SK-N-SH (cell line): ENCODE measurements around the gene RAB8B. TPM values are rescaled to one million over a fixed set of nuclear protein-coding genes. Genes with fewer than 3 reads are reported as not detected.

ENCODE experiments used
- CTCF ChIA-PET: fragments of 300-600, 350-600 bp; formaldehyde crosslinking; extraction: SDS; loops from one replicate; lab custom pipeline; 2021; lab: Yijun Ruan, JAX
- POLR2A ChIA-PET: fragments of 350-600 bp; sonication (Branson Sonifier 250); formaldehyde crosslinking; extraction: SDS; loops from one replicate; lab custom pipeline; 2020; ENCODE audit warnings: antibody characterized with exemption, inconsistent platforms; lab: Yijun Ruan, JAX
- DNase-seq: peaks from one replicate; pipeline ENCODE4 v3.0.0; 2012
- H2AFZ ChIP-seq: fragments of 200-600 bp; sonication (generic); 2 replicates; pipeline ENCODE4 v1.8.1; 2016; ENCODE audit warnings: antibody characterized with exemption, mild to moderate bottlenecking, low read depth
- H3F3A ChIP-seq: fragments of 200-600 bp; sonication (generic); replicated peaks from 2 replicates; pipeline ENCODE3; 2016; ENCODE audit warnings: antibody characterized with exemption, mild to moderate bottlenecking; ENCODE audit not compliant: insufficient read depth
- H3K27ac ChIP-seq, 2 experiments: fragments of 200-500 bp in 1 of 2; fragments of 200-600 bp in 1 of 2; sonication (Bioruptor generic) in 1 of 2; sonication (generic), shearing (Covaris generic) in 1 of 2; 2 replicates each; pipeline versions ENCODE4 v1.5.1 to v1.6.1; 2014 to 2016; ENCODE audit warnings: low read depth in 2 of 2, inconsistent platforms in 1 of 2, low read length in 1 of 2, mild to moderate bottlenecking in 1 of 2, mixed read lengths in 1 of 2
- H3K27me3 ChIP-seq: fragments of 200-600 bp; sonication (generic), shearing (Covaris generic); 2 replicates; pipeline ENCODE4 v1.6.1; 2016; ENCODE audit warnings: mixed run types; ENCODE audit not compliant: insufficient read depth
- H3K36me3 ChIP-seq, 2 experiments: fragments of 200-500 bp in 1 of 2; fragments of 200-600 bp in 1 of 2; sonication (Bioruptor generic) in 1 of 2; sonication (generic) in 1 of 2; replicated peaks in 1 of 2; 2 replicates each; pipeline versions ENCODE3 to v1.5.1; 2014 to 2016; ENCODE audit warnings: low read length in 1 of 2, mild to moderate bottlenecking in 1 of 2; ENCODE audit not compliant: insufficient read depth in 2 of 2, control insufficient read depth in 1 of 2
- H3K4me1 ChIP-seq, 2 experiments: fragments of 200-500 bp in 1 of 2; fragments of 200-600 bp in 1 of 2; sonication (Bioruptor generic) in 1 of 2; sonication (generic), shearing (Covaris generic) in 1 of 2; 2 replicates each; pipeline versions ENCODE4 v1.5.1 to v1.6.1; 2014 to 2016; ENCODE audit warnings: low read depth in 1 of 2, low read length in 1 of 2, mixed run types in 1 of 2; ENCODE audit not compliant: insufficient read depth in 2 of 2, control insufficient read depth in 1 of 2
- H3K4me2 ChIP-seq: fragments of 200-600 bp; sonication (generic), shearing (Covaris generic); 2 replicates; pipeline ENCODE4 v1.6.1; 2017; ENCODE audit warnings: mixed run types
- H3K4me3 ChIP-seq, 2 experiments: fragments of 200-500 bp in 1 of 2; fragments of 200-600 bp in 1 of 2; sonication (Bioruptor generic) in 1 of 2; sonication (generic), shearing (Covaris generic) in 1 of 2; 2 replicates each; pipeline versions ENCODE4 v1.5.1 to v1.8.1; 2014 to 2016; ENCODE audit warnings: low read depth in 2 of 2, inconsistent platforms in 1 of 2, low read length in 1 of 2, mild to moderate bottlenecking in 1 of 2, mixed read lengths in 1 of 2, moderate library complexity in 1 of 2
- H3K79me2 ChIP-seq: fragments of 200-600 bp; sonication (generic); 2 replicates; pipeline ENCODE4 v1.8.1; 2017; ENCODE audit warnings: mild to moderate bottlenecking; ENCODE audit not compliant: insufficient read depth
- H3K9ac ChIP-seq: fragments of 200-600 bp; sonication (generic); 2 replicates; pipeline ENCODE4 v1.6.1; 2017; ENCODE audit warnings: mixed run types
- H3K9me2 ChIP-seq: fragments of 200-600 bp; sonication (generic); 2 replicates; pipeline ENCODE4 v1.6.1; 2017; ENCODE audit warnings: mixed run types
- H3K9me3 ChIP-seq: fragments of 200-600 bp; sonication (generic); 2 replicates; pipeline ENCODE4 v1.6.1; 2017; ENCODE audit warnings: mixed run types, mild to moderate bottlenecking, moderate library complexity
- H4K20me1 ChIP-seq: fragments of 200-600 bp; sonication (generic); 2 replicates; pipeline ENCODE4 v1.6.1; 2017; ENCODE audit warnings: mild to moderate bottlenecking, mixed run types; ENCODE audit not compliant: insufficient read depth
- CHD2 ChIP-seq: fragments of 150-350 bp; IDR thresholded peaks from 2 replicates; pipeline ENCODE4 v1.6.1; 2018; ENCODE audit warnings: low read length; ENCODE audit not compliant: partially characterized antibody
- ELF1 ChIP-seq: IDR thresholded peaks from 2 replicates; pipeline ENCODE4 v1.4.0; 2012
- EP300 ChIP-seq, 2 experiments: IDR thresholded peaks; 2 replicates each; pipeline versions ENCODE4 v1.4.0 to v1.6.1; 2012; ENCODE audit warnings: borderline replicate concordance in 1 of 2, low read depth in 1 of 2, low read length in 1 of 2
- FOSL2 ChIP-seq: IDR thresholded peaks from 2 replicates; pipeline ENCODE4 v1.4.0; 2012; ENCODE audit warnings: low read depth, mild to moderate bottlenecking, moderate library complexity, borderline replicate concordance
- JUND ChIP-seq: IDR thresholded peaks from 2 replicates; pipeline ENCODE4 v1.4.0; 2012
- MEF2A ChIP-seq: IDR thresholded peaks from 2 replicates; pipeline ENCODE4 v1.4.0; 2012; ENCODE audit warnings: low read depth, borderline replicate concordance
- NFIC ChIP-seq: IDR thresholded peaks from 2 replicates; pipeline ENCODE4 v1.4.0; 2012; ENCODE audit warnings: borderline replicate concordance
- NRF1 ChIP-seq: IDR thresholded peaks from 2 replicates; pipeline ENCODE4 v1.6.1; 2012; ENCODE audit warnings: low read depth, mild to moderate bottlenecking, low read length
- POLR2AphosphoS5 ChIP-seq: IDR thresholded peaks from 2 replicates; pipeline ENCODE4 v1.6.1; 2012; ENCODE audit warnings: low read depth, low read length
- RCOR1 ChIP-seq: fragments of 150-350 bp; IDR thresholded peaks from 2 replicates; pipeline ENCODE4 v1.6.1; 2017; ENCODE audit warnings: antibody characterized with exemption, low read length
- RXRA ChIP-seq: IDR thresholded peaks from 2 replicates; pipeline ENCODE4 v1.4.0; 2012; ENCODE audit warnings: low read depth, mild to moderate bottlenecking, borderline replicate concordance
- SIN3A ChIP-seq: IDR thresholded peaks from 2 replicates; pipeline ENCODE4 v1.6.1; 2012; ENCODE audit warnings: low read depth, mild to moderate bottlenecking, low read length, moderate library complexity, borderline replicate concordance
- SMC3 ChIP-seq: IDR thresholded peaks from 2 replicates; pipeline ENCODE4 v1.6.1; 2012; ENCODE audit warnings: low read depth, low read length, improper control_type of control experiment
- TCF12 ChIP-seq: IDR thresholded peaks from 2 replicates; pipeline ENCODE4 v1.4.0; 2012
- WGBS: methylation state at CpG from one replicate; pipeline ENCODE4 v1.1.6; 2017; ENCODE audit warnings: low lambda C conversion rate; 5-methylcytosine and 5-hydroxymethylcytosine counted together
- polyA plus RNA-seq, 3 experiments: library from polyadenylated mRNA; depleted of rRNA; stranded (reverse); fragments of >200 nt; gene quantifications; 2 replicates each; pipeline ENCODE4 v1.2.3, GENCODE V29; 2012
- TF ChIP-seq, protein P1 (sequence below): IDR thresholded peaks from 2 replicates; pipeline ENCODE4 v1.4.0; 2012; ENCODE audit warnings: low read depth, borderline replicate concordance
- TF ChIP-seq, protein P2 (sequence below): IDR thresholded peaks from 2 replicates; pipeline ENCODE4 v1.6.1; 2012; ENCODE audit warnings: mild to moderate bottlenecking, low read depth, low read length, moderate library complexity
- TF ChIP-seq, protein P3 (sequence below): IDR thresholded peaks from 2 replicates; pipeline ENCODE4; 2012
- TF ChIP-seq, protein P4 (sequence below): fragments of 150-350 bp; IDR thresholded peaks from 2 replicates; pipeline ENCODE4 v1.6.1; 2017; ENCODE audit warnings: antibody characterized with exemption, low read length, low read depth, borderline replicate concordance
- TF ChIP-seq, protein P5 (sequence below): IDR thresholded peaks from 2 replicates; pipeline ENCODE4 v1.4.0; 2012; ENCODE audit warnings: low read depth
- TF ChIP-seq, protein P6 (sequence below): fragments of 150-350 bp; IDR thresholded peaks from 2 replicates; pipeline ENCODE4 v1.6.1; 2016; ENCODE audit warnings: mild to moderate bottlenecking, low read depth, low read length

The RAB8B gene
- polyA plus RNA-seq, 1 of the 3 experiments (the other 2 are of a cell fraction), result 5.4 TPM

DNA sequence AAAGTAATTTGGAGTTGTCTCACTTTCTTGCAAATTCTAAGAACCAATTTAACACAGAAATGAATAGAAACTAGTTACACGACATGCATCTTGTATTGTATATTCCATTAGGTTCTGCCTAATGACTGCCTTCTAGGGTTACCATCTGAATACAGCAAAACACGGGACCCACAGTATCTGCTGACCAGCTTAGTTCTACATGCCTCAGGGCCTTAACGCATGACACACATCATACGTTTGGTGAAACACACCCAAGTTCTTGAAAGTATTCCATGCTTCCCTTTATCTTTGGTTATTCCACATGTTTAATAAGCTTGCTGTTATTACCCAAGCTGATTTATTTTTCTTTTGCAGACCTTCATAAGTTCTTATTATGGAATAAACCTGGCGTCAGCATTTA lies 115.9 kb downstream of the RAB8B start:
- ChIA-PET POLR2A (interaction anchor here (1.6 kb wide), 1 partner anchor 11 kb away, joined by 3 read pairs; no protein-coding TSS in a partner anchor), CTCF (interaction anchor here (0.8 to 5.4 kb wide), 5 partner anchors 8 to 257 kb away, joined by 3 to 32 read pairs (median 4); partner anchors contain the start of gene APH1B)
- Histone ChIP-seq H3K9me2 (no peaks in the 10 kb centered on the region), H3K36me3 (peaks cover 21 to 23% of the 10 kb centered on the region in 2 experiments), H3K9me3 (no peaks in the 10 kb centered on the region), H3K4me1 (peaks cover 0 to 8% of the 10 kb centered on the region in 2 experiments; a peak in 3 of 4 replicates), H3F3A (no peaks in the 10 kb centered on the region), H3K27ac (no peak overlapping the region), H3K4me2 (no peak overlapping the region), H4K20me1 (no peaks in the 10 kb centered on the region), H3K9ac (no peak overlapping the region), H2AFZ (no peak overlapping the region), H3K27me3 (no peaks in the 10 kb centered on the region), H3K79me2 (no peaks in the 10 kb centered on the region), H3K4me3 (no peak overlapping the region)
- TF ChIP-seq EP300 (IDR thresholded peaks at IDR 0.05; ENCODE audit: borderline replicate concordance in 1 of 2, low read depth in 1 of 2, low read length in 1 of 2) (no peak), SIN3A (no peak), CHD2 (no peak), ELF1 (no peak), TCF12 (no peak), JUND (no peak), POLR2AphosphoS5 (no peak), RXRA (no peak), SMC3 (no peak), NRF1 (no peak), RCOR1 (no peak), MEF2A (no peak), FOSL2 (no peak), NFIC (no peak)
- TF ChIP-seq, protein P1, sequence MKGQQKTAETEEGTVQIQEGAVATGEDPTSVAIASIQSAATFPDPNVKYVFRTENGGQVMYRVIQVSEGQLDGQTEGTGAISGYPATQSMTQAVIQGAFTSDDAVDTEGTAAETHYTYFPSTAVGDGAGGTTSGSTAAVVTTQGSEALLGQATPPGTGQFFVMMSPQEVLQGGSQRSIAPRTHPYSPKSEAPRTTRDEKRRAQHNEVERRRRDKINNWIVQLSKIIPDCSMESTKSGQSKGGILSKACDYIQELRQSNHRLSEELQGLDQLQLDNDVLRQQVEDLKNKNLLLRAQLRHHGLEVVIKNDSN, result no peak
- TF ChIP-seq, protein P2, sequence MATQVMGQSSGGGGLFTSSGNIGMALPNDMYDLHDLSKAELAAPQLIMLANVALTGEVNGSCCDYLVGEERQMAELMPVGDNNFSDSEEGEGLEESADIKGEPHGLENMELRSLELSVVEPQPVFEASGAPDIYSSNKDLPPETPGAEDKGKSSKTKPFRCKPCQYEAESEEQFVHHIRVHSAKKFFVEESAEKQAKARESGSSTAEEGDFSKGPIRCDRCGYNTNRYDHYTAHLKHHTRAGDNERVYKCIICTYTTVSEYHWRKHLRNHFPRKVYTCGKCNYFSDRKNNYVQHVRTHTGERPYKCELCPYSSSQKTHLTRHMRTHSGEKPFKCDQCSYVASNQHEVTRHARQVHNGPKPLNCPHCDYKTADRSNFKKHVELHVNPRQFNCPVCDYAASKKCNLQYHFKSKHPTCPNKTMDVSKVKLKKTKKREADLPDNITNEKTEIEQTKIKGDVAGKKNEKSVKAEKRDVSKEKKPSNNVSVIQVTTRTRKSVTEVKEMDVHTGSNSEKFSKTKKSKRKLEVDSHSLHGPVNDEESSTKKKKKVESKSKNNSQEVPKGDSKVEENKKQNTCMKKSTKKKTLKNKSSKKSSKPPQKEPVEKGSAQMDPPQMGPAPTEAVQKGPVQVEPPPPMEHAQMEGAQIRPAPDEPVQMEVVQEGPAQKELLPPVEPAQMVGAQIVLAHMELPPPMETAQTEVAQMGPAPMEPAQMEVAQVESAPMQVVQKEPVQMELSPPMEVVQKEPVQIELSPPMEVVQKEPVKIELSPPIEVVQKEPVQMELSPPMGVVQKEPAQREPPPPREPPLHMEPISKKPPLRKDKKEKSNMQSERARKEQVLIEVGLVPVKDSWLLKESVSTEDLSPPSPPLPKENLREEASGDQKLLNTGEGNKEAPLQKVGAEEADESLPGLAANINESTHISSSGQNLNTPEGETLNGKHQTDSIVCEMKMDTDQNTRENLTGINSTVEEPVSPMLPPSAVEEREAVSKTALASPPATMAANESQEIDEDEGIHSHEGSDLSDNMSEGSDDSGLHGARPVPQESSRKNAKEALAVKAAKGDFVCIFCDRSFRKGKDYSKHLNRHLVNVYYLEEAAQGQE, result no peak
- TF ChIP-seq, protein P3, sequence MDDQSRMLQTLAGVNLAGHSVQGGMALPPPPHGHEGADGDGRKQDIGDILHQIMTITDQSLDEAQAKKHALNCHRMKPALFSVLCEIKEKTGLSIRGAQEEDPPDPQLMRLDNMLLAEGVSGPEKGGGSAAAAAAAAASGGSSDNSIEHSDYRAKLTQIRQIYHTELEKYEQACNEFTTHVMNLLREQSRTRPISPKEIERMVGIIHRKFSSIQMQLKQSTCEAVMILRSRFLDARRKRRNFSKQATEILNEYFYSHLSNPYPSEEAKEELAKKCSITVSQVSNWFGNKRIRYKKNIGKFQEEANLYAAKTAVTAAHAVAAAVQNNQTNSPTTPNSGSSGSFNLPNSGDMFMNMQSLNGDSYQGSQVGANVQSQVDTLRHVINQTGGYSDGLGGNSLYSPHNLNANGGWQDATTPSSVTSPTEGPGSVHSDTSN, result no peak
- TF ChIP-seq, protein P4, sequence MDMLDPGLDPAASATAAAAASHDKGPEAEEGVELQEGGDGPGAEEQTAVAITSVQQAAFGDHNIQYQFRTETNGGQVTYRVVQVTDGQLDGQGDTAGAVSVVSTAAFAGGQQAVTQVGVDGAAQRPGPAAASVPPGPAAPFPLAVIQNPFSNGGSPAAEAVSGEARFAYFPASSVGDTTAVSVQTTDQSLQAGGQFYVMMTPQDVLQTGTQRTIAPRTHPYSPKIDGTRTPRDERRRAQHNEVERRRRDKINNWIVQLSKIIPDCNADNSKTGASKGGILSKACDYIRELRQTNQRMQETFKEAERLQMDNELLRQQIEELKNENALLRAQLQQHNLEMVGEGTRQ, result no peak
- TF ChIP-seq, protein P5, sequence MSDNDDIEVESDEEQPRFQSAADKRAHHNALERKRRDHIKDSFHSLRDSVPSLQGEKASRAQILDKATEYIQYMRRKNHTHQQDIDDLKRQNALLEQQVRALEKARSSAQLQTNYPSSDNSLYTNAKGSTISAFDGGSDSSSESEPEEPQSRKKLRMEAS, result no peak
- TF ChIP-seq, protein P6, sequence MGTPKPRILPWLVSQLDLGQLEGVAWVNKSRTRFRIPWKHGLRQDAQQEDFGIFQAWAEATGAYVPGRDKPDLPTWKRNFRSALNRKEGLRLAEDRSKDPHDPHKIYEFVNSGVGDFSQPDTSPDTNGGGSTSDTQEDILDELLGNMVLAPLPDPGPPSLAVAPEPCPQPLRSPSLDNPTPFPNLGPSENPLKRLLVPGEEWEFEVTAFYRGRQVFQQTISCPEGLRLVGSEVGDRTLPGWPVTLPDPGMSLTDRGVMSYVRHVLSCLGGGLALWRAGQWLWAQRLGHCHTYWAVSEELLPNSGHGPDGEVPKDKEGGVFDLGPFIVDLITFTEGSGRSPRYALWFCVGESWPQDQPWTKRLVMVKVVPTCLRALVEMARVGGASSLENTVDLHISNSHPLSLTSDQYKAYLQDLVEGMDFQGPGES, result no peak
- DNase-seq, result no peak
- WGBS, result 89% methylated on average over 5 of the region's 5 CpGs
